ENCODE data around the gene NDUFB1.
A peak's percentile ranks its signal among the peaks of the same experiment; 100 is the strongest.

The NDUFB1 gene

DNA sequence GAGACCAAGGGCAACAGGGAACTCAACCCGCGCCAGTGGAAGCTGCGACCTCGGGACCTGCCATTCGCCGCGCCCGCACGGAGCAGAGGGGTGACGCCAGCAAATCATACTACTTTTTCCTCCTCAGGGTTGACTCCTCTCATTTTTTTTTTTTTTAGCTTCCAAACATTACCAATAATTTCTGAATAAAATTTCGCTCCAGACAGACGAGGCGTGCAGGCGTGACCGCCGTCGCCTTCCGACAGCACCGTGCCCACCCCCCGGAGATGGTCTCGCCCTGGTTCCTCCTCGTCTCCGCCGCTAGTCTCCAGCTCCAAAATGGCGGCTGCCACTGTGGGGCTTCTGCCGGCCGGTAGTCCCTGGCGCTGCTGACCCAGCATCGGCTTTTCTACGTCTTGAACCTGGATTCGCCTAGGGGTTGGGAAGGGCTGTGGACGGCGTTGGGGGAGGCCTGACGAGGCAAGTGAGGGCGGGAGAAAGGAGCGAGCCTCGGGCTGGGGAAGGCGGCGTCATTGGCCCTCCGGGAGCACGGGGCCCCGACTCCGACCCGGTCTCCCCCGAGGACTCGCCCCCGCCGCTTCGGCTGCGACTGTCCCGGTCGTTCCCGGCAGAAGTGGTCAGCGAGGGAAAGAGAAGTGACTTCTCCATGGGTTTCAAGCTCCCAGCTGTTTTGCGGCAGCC lies at the start of gene NDUFB1, which contains the start of gene CPSF2:
TSS of gene NDUFB1 (minus strand) at position 37 of the 681 bp plus-strand sequence. CDS start 4,069 bp downstream, outside the sequence.
TSS of gene CPSF2 (plus strand) at position 300 of the 681 bp plus-strand sequence. CDS start 9,016 bp downstream, outside the sequence.
- DNase-seq (ENCODE audit: low read depth, low spot score), result peak; percentile 74

DNA sequence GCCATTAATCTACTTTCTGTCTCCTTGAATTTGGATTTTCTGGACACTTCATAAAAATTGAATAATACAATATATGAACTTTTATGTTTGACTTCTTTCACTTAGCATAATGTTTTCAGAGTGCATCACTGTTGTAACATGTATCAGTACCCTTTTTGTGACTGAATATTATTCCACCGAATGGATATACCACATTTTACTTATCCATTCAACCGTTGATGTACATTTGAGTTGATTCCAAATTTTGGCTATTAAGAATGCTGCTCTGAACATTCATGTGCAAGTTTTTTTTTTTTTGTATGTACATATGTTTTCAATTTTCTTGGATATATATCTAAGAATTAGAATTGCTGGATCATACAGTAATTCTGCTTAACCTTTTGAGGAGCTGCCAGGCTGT lies 43.5 kb upstream of the NDUFB1 start:
- no peak for DNase-seq (ENCODE audit: low read depth, low spot score)

DNA sequence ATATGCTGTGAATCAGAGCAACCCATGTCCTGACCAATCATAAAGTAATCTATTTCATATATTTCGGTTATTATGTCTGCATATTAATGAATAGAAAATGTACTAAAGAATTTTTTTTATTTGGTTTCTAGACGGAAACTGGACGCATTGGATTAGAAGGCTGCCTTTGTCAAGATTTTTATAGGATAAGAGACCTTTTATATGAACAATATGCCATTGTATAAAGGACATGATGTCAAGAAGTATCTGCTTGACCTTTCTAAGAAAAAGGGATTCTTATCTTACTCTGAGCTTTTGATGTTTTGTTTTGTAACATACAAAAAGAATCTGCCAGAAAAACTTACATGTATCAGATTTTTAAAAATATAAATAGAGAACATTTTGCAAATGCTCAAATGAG lies 40.0 kb upstream of the NDUFB1 start:
- DNase-seq (ENCODE audit: low read depth, low spot score), result no peak

DNA sequence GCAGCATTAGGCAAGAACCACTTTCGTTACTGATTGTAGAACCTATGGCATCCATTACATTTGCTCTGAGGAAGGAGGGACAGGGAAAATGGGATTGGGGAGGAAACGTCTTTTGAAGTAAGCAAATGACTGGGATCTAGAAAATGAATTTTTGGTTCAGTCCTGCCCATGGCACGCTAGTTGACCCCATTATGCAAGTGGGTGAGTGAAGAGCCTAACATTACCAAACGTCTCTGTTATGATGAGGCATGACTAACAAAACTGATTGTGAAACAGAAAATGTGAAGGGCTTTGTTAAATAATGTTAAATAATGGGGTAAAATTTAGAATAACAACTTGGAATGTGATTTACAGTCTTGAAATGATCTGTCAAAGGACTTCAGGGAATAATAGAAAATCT lies 39.1 kb upstream of the NDUFB1 start:
- no peak for DNase-seq (ENCODE audit: low read depth, low spot score)

DNA sequence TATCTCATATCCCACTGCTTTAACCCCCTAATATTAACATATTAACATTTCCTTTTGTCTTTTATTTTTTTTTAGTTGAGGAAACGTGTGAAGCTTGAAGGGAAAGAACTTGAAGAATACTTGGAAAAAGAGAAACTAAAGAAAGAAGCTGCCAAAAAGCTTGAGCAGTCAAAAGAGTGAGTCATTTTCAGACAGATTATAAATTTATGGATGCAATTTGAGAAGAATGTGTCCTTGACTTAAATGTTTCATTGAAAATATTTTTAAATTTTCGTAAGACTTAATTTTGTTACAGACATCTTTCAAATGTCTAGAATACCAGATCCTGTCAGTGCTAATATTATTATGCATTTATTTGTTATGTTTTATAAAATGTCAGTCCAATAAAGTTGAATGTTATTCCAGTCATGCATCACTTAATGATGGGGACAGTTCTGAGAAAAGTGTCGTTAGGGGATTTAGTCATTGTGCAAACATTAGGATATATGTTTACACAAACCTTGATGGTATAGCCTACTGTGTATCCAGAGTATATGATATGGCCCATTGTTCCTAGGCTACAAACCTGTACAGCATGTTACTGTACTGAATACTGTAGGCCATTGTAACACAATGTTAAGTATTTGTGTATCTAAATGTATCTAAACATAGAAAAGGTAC lies 32.9 kb upstream of the NDUFB1 start:
- DNase-seq (ENCODE audit: low read depth, low spot score), result no peak

DNA sequence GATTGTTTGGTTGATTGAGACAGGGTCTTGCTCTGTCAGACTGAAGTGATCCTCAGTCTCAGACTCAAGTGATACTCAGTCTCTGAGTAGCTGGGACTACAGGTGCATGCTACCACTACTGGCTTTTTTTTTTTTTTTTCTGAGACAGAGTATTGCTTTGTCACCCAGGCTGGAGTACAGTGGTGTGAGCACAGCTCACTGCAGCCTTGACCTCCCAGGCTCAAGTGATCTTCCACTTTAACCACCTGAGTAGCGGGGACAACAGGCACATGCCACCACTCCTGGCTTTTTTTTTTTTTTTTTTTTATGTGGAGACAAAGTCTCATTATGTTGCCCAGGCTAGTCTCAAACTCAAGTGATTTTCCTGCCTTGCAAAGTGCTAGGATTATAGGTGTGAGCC lies 32.1 kb upstream of the NDUFB1 start:
- no peak for DNase-seq (ENCODE audit: low read depth, low spot score)

DNA sequence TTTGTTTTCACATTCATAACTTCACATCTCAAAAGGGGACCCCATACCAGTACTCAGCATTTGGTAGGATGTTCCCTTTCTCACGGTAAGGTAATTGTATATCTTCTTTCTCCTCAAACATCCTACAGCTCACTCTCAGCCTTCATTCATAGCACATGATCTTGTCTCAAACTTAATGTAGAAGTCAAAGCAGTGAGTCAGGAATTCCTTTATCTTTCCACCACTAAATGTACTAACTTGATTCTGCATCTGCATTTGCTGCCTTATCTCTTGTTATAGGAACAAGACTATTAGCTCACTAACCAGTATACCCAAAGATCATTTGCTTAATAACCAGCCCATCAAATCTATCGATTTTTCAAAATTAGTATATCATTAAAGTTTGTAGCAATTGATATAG lies 23.2 kb upstream of the NDUFB1 start:
- no peak for DNase-seq (ENCODE audit: low read depth, low spot score)

DNA sequence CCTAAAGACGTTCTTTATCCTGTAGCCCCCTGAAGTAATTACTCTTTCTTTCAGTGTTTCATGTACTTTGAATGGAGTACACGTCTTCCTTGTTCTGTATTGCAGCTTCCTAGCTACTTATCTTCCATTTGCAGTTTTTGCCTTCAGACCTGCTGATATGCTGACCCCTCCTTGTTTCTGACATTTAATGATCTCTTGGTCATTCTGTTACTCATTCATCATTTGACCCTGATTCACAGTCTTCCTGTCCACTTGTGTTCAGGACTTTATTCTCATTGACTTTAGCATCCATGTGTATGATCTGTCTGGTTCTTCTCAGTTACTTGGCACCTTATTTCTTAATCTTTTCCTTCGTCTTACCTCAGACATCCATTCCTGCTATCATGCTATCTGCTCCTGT lies 22.5 kb upstream of the NDUFB1 start:
- no peak for DNase-seq (ENCODE audit: low read depth, low spot score)

DNA sequence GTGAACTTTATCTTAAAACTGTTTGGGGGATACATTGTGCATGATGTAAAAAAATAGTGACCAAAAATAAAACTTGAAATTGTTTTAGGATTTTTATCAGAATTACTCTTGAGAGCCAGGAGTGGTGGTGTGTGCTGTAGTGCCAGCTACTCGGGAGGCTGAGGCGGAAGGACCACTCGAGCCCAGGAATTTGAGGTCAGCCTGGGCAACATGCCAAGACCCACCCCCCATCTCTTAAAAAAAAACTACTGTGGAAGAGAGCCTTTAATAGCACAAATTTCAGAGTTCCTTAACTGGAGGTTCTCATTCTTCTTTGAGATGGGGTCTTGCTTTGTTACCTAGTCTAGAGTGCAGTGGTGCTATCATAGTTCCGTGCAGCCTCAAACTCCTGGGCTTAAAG lies 21.8 kb upstream of the NDUFB1 start:
- DNase-seq (ENCODE audit: low read depth, low spot score), result no peak

DNA sequence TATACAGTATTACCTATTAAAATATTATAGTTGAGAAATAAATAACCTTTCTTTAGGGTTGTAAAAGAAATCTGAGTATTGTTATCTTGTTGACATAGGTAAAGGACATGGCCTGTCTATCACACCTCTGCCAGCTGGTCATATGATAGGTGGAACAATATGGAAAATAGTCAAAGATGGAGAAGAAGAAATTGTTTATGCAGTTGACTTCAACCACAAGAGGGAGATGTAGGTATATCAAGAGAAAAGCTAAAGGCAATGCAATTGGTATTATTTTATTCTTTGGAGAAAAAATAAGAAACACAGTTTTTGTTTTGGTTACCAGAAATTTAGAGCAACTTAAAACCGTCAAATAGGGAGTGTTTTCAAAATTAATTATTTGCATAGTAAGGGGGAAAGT lies 13.8 kb upstream of the NDUFB1 start:
- DNase-seq (ENCODE audit: low read depth, low spot score), result no peak

DNA sequence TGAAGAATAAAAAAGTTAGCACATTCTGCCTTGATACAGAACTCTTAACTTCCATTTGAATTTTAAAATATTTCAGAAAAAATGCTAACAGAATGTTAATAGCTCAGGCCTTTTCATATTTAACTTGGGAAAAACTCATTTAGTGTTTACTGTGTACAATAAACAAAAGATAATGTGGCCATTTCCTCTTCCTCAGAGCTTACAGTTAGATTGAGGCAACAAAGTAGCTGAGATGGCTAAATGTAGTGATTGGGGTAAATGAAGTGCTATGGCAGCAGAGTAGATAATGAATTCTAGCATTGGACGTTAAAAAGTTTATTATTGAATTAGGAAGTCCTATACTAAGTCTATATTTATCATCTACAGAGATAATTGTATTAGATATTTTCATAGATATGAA lies 12.9 kb upstream of the NDUFB1 start:
- no peak for DNase-seq (ENCODE audit: low read depth, low spot score)

DNA sequence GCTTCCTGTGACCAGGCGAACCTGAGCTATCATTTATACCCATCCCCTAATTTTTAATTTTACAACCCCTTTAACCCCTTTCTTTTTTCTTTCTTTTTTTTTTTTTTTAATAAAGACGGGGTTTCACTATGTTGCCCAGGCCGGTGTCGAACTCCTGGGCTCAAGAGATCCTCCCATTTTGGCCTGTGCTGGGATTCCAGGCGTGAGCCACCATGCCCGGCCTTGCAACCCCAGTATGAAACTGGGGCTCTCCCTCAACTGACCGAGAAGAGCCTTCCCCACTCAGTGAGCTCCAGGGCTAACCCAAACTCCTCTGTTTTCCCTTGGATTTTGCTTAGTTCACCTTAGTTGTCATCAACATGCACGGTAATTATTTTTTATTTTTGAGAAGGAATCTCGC lies 1.3 kb upstream of the NDUFB1 start:
- DNase-seq (ENCODE audit: low read depth, low spot score), result no peak

DNA sequence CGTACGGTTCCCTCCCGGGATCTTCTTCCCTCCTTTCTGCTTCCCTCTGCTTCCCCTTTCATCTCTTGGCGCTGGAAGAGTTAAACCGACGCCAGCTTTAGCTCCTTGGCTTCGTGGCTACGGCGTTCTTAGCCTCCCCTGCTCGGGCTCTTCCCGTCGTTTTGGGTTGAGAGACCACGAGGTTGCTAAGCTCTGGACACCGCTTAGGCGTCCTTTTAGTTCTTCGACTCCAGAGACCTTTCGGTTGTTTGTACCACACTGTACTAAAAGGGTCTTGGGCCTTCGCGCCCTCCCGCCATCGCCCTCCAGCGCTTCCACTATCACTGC lies 808 bp upstream of the NDUFB1 start:
- no peak for DNase-seq (ENCODE audit: low read depth, low spot score)

DNA sequence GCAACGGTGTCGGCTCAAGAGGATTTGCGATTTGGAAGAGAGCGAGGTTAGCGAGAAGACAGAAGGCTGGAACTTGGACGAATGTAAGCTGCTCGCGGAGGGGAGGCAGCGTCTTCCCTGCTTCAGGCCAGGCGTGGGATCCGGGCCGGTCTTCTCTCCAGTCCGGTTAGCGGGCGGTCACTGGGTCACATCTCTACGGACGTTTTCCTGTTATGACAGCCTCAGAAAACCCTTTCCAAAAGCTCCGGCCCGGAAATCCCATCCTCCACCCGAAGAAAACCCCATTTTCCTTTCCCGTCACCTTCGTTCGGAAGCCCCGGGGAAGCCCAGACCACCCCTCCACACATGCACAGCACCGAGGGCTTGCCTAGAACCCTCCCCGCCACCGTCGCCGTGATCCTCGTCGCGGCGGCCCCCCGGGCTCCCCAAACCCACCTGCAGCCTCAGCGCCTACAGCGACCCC lies 268 bp downstream of the NDUFB1 start:
- no peak for DNase-seq (ENCODE audit: low read depth, low spot score)

DNA sequence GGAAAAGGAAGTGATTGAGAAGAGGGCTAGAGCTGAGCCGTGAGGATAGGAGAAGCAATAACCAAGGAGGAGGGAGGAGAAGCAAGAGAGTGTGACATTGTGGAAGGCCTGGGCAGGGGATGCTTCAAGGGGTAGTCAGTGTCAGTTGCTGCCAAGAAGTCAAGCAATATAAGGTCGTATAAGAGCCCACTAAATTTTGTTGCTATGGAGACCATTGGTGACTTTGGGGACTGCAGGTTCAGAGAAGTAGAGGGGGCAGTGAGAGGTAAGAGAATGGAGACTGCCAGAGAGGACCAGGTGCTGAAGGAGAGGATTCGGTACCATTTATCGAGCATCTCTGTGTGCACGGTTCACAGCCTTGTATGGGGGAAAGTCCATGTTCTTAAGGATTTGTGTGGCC lies 12.0 kb downstream of the NDUFB1 start:
- DNase-seq (ENCODE audit: low read depth, low spot score), result no peak

DNA sequence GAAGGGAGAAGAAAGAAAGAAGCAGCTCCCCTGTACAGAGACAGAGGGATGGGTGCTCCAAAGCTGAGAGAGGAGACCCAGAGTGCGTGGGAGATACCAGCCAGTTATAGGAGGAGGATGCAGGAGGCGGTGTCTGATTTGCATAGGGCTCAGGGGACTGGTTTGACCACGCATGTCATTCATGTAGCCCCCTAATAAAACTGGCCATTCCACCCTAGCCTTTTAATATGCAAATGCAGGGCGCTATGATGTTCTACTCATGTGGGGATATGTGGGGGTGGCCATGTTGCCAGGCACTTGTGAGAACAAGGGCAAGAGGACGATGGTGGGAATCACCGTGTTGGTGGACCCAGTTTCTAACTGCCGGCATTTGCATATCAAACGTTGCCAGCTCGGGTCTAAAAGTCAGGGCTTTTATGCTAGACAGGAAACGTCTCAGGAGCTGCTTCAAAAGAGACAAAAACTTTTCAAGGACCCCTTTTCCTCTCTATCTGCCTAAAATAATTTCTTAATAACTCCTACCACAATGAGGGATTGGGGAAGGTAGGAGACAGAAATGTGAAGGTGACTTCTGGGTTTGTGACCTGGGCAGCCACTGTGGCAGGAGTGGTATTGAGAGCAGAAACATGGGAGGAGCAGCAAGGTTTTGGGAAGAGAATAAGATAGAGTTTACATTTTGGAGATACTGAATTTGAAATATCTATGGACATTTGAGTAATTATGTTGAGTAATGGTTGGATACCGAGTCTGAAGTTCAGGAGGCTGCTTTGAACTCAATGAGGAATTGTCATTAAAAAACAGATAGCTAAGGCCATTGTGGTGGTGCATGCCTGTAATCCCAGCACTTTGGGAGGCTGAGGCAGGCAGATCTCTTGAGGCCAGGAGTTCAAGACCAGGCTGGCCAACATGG lies 12.9 kb downstream of the NDUFB1 start:
- no peak for DNase-seq (ENCODE audit: low read depth, low spot score)

DNA sequence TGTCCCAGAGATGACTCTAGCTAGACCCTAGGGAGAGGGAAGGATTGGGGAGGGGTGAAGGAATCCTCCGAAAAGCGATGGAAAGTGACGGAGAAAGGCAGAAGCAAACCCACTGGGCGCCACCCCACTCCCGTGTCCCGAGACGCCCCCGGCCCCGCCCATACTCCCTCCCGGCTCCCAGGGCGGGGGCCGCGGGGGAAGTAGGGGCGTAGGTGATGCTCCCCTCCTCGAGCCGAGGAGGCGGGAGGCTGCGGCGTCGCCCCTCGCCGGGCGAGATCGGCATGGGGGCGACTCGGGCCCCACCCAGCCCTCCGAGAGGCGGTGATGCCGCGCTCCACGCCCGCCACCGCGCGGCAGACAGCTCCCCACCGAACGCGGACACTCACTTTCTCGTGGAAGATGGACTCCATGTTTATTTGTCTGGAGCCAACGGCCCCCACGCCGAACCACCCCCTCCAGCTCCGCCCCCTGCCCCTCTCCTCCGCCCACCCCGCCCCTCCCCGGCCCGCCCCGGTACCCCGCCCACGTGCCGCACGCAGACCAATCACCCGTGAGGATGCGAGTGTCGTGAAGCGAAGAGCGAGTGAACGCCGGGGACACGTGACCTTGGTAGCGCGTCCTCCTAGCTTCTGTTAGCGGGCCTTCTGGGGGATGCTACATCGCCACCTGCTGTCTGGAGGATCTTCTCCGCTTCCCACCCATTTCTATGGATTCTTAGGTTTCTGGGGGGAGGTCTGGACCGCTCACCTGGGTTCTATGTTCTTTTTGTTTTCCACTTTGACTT lies 15.2 kb downstream of the NDUFB1 start, which contains the start of gene ATXN3:
TSS of gene ATXN3 (minus strand) at position 440 of the 784 bp plus-strand sequence. CDS start at position 410, 30 bp downstream.
- peak; percentile 89 for DNase-seq (ENCODE audit: low read depth, low spot score)

DNA sequence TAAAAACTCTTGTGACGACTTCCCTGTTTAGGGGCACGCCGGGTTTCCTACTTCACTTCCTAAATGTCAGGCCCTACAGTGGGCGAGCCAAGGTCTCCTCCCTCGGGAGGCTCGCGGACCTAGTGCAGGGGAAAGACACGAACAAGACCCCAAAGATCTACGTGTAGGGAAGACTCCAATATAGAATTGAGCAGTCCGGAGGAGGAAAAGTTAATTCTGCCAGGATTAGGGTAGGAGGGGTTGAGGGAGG lies 15.7 kb downstream of the NDUFB1 start:
- DNase-seq (ENCODE audit: low read depth, low spot score), result no peak

DNA sequence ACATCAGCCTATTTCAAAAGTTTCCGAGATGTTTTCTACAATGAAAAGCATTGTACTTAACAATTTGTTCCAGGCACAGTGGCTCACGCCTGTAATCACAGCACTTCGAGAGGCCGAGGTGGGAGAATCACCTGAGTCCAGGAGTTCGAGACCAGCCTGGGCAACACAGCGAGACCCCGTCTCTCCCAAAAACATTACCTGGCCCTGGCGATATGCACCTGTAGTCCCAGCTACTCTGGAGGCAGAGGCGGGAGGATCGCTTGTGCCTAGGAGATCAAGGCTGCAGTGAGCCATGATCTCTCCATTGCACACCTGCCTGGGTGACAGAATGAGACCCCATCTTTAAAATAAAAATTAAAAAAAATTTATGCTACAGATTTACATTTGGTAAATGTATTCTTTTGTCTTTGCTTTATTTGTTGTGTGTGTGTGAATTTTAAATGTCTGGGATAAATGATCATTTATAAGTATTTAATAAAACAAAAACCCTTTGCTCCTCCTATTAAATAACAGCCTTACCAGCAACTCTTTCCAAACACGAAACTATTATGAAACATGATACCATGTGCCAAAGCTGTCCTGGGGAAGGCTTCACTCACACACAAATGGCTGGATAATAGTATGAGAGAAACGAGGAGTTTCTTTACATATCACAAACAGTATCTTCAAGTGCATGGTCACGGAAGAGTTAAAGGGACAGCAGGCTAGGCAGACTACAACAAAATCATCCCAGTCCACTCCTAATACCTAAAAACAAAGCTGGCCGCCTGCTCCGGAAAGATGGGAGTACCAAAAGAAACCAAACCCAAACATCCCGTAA lies 16.2 kb downstream of the NDUFB1 start:
- no peak for DNase-seq (ENCODE audit: low read depth, low spot score)

DNA sequence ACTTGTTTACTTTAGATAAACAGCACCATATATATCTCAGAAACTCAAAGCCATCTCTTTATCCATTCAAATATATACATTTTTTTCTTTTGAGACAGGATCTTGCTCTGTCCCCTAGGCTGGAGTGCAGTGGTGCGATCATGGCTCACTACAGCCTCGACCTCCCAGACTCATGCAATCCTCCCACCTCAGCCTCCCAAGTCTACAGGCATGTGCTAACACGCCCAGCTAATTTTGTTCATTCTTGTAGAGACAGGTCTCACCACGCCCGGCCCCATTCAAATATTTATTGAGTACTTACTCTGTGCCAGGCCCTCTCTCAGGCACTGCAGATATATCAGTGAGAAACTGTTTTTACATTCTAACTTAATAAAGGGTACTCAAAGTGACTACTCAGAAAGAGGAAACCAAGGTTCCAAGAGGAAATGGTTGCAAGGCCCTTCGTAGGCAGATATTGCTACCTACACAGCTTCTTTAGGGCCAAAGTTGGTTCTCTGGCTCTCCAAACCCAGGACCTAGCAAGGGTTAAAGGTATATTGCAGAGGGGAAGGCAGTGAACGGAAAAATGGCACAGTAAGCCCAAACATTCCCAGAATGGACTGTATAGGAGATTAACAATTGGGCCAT lies 18.0 kb downstream of the NDUFB1 start:
- DNase-seq (ENCODE audit: low read depth, low spot score), result no peak

Data from activated naive CD8-positive, alpha-beta T cell treated with anti-CD3 and anti-CD28 coated beads, Interleukin-2, amount 50 U/mL, for 16 hours (primary cell).